ENCODE results near the gene SLC37A4. TPM values are rescaled to one million over a fixed set of nuclear protein-coding genes. Genes with fewer than 3 reads are reported as not detected.

The SLC37A4 gene
- total RNA-seq: 21.2 TPM

DNA sequence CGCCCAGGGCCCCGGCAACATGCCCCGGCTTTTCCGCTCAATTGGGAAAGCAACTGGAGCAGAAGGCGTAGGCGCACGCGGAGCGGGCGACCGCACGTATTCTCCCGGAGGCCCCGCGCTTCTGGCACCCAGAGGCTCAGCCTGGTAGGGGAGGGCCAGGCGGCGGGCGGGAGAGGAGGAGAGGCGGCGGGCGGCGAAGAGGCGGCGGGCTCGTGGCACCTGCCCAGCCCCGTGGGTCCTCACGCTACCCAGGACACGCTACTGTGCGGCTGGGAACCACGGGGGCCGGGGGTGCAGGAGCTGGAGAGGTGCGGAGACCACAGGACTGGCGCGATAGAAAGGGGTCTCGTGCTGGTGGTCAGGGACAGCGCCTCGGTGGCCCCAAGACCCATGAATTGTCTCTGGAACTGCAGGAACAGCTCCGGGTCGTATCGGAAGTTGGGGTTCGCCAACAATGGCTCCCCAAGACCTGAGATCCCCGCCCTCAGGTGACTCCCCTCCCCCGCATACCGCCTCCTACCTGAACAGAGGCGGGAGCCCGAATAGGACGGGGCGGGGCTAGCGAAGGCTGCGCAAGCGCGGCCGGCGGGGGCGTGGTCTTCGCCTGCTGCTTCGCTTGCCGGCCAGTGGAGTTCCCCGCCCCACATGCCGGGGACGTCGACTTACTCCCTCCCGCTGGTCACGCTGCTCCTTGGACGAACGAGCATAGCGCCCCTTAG lies at the start of gene SLC37A4:
TSS of gene SLC37A4 (minus strand) at position 549 of the 719 bp plus-strand sequence.
- Histone ChIP-seq H3K4me1 (peaks cover 5 to 13% of the 10 kb centered on the region in 2 donors), H3K27me3 (no peaks in the 10 kb centered on the region), H3K27ac (peak within 1 kb of the TSS; percentile 61 to 77), H3K36me3 (peaks cover 0 to 3% of the 10 kb centered on the region in 2 donors), H3K4me3 (peak within 1 kb of the TSS; percentile 84 to 89), H3K9me3 (no peaks in the 10 kb centered on the region)
- TF ChIP-seq CTCF (IDR thresholded peaks at IDR 0.05): peak; percentile 84 to 90 (median 88)
- intact Hi-C loops (cut with DNase I): loop anchor here (1.0 to 2.0 kb wide), 2 partner anchors 12 to 32 kb away; partner anchors contain the start of genes CENATAC, RPS25 and TRAPPC4
- peak; percentile 94 to 99 for DNase-seq (ENCODE audit: low spot score in 2 of 2)

GRCh38 chr11:119078675-119079420 lies 48.2 kb upstream of the SLC37A4 start:
- Histone ChIP-seq H3K36me3 (peaks cover 73 to 87% of the 10 kb centered on the region in 2 donors), H3K4me1 (no peaks in the 10 kb centered on the region), H3K9me3 (no peaks in the 10 kb centered on the region), H3K27me3 (no peaks in the 10 kb centered on the region), H3K27ac (no peak overlapping the region), H3K4me3 (no peak overlapping the region)
- no peak for TF ChIP-seq CTCF (IDR thresholded peaks at IDR 0.05)
- no peak for DNase-seq (ENCODE audit: low spot score in 2 of 2)
- intact Hi-C loops (cut with DNase I): no loop called here

- Histone ChIP-seq H3K9me3 (no peaks in the 10 kb centered on the region), H3K4me3 (no peak overlapping the region), H3K36me3 (peaks cover 83 to 97% of the 10 kb centered on the region in 2 donors), H3K27me3 (no peaks in the 10 kb centered on the region), H3K27ac (no peak overlapping the region), H3K4me1 (no peaks in the 10 kb centered on the region)
- no peak for DNase-seq (ENCODE audit: low spot score in 2 of 2)
- intact Hi-C loops (cut with DNase I): no loop called here
- TF ChIP-seq CTCF (IDR thresholded peaks at IDR 0.05): no peak
Observed at GRCh38 chr11:119077839-119078238, 47.2 kb upstream of the SLC37A4 start.

- H3K9me3 ChIP-seq: no peaks in the 10 kb centered on the region
- H3K27me3 ChIP-seq: no peaks in the 10 kb centered on the region
- peak within 1 kb of the TSS; percentile 89 to 91 for H3K27ac ChIP-seq
- no peak for TF ChIP-seq CTCF (IDR thresholded peaks at IDR 0.05)
- peaks cover 21 to 23% of the 10 kb centered on the region in 2 donors for H3K36me3 ChIP-seq
- intact Hi-C loops (cut with DNase I): loop anchor here (1.0 to 5.0 kb wide), 4 partner anchors 10 to 69 kb away; partner anchors contain the start of genes CENATAC, HINFP, HMBS and HYOU1
- H3K4me1 ChIP-seq: peaks cover 10 to 28% of the 10 kb centered on the region in 2 donors
- H3K4me3 ChIP-seq: peak within 1 kb of the TSS; percentile 82 to 97
- peak; percentile 89 to 99 for DNase-seq (ENCODE audit: low spot score in 2 of 2)
Observed at GRCh38 chr11:119067371-119068222, 36.9 kb upstream of the SLC37A4 start, which contains the start of gene VPS11. VPS11 (plus strand) TSS chr11:119067818; CDS start chr11:119067824, 6 bp downstream.

DNA sequence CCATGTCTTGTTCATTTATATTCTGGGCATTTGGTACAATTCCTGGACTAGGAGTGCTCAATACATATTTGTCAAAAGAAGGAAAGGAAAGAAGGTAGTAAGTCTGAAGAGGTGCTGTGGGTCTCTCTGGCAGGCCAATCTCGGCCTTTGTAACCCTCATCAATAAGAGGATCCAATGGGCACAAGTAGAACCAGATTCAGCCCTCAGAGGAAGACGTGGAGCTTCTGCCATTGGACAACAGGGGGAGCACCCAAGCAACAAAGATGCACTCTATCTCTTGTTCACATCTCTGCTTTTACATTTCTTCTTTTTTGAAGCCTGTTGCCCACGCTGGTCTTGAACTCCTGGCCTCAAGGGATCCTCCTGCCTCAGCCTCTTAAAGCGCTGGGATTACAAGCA lies 34.7 kb upstream of the SLC37A4 start:
- peaks cover 10 to 29% of the 10 kb centered on the region in 2 donors for H3K4me1 ChIP-seq
- H3K27ac ChIP-seq: no peak overlapping the region

More for the DNA sequence above, 34.7 kb upstream of the SLC37A4 start:
- H3K27me3 ChIP-seq: no peaks in the 10 kb centered on the region
- no peak for DNase-seq (ENCODE audit: low spot score in 2 of 2)
- peaks cover 0 to 4% of the 10 kb centered on the region in 2 donors for H3K36me3 ChIP-seq
- intact Hi-C loops (cut with DNase I): loop anchor here (5.0 kb wide), 1 partner anchor 57 kb away; the partner anchor contains the start of gene HINFP
- no peaks in the 10 kb centered on the region for H3K9me3 ChIP-seq
- no peak for TF ChIP-seq CTCF (IDR thresholded peaks at IDR 0.05)
- no peak overlapping the region for H3K4me3 ChIP-seq
